Heart left ventricle (tissue), 16 donors: ENCODE data around the gene PCBD2. TPM values are rescaled to one million over a fixed set of nuclear protein-coding genes. Genes with fewer than 3 reads are reported as not detected.

Source experiments
- ATAC-seq, 4 donors: fragments of 200-7000 bp; cut with Tn5 transposase; one replicate each; pipeline ENCODE4 v1.9.1; 2020 to 2022; ENCODE audit warnings: moderate library complexity in 4 of 4, mild to moderate bottlenecking in 3 of 4, moderate number of reproducible peaks in 1 of 4
- DNase-seq, 5 donors: peaks; one replicate each; pipeline ENCODE4 v3.0.0-alpha.2; 2020
- H3K27ac ChIP-seq, 12 donors: fragments of 200-600 bp; sonication (generic) in 4 of 12; one replicate each; pipeline versions ENCODE4 v1.5.0 to v1.8.0; 2016 to 2022; ENCODE audit warnings: mild to moderate bottlenecking in 2 of 12
- H3K27me3 ChIP-seq, 9 donors: fragments of 200-600 bp; sonication (generic) in 2 of 9; one replicate each; pipeline versions ENCODE4 v1.5.1 to v1.8.0; 2016 to 2022; ENCODE audit warnings: mild to moderate bottlenecking in 3 of 9
- H3K36me3 ChIP-seq, 9 donors: fragments of 200-600 bp; sonication (generic) in 2 of 9; one replicate each; pipeline versions ENCODE4 v1.5.0 to v1.8.0; 2018 to 2022; ENCODE audit warnings: mild to moderate bottlenecking in 2 of 9
- H3K4me1 ChIP-seq, 12 donors: fragments of 200-600 bp; sonication (generic) in 4 of 12; one replicate each; pipeline versions ENCODE4 v1.5.0 to v1.8.0; 2016 to 2022; ENCODE audit warnings: mild to moderate bottlenecking in 3 of 12
- H3K4me3 ChIP-seq, 12 donors: fragments of 200-600 bp; sonication (generic) in 4 of 12; one replicate each; pipeline versions ENCODE4 v1.5.0 to v1.8.0; 2017 to 2022; ENCODE audit warnings: mild to moderate bottlenecking in 9 of 12, moderate library complexity in 4 of 12
- H3K9me3 ChIP-seq, 12 donors: fragments of 200-600 bp; sonication (generic) in 4 of 12; one replicate each; pipeline versions ENCODE4 v1.5.0 to v1.8.0; 2016 to 2022; ENCODE audit warnings: mild to moderate bottlenecking in 1 of 12
- POLR2A ChIP-seq, 2 donors: fragments of 450-650 bp; IDR thresholded peaks; one replicate each; pipeline ENCODE4 v1.6.1; 2017; ENCODE audit warnings: antibody characterized with exemption in 2 of 2, mild to moderate bottlenecking in 2 of 2, moderate library complexity in 2 of 2
- WGBS, 4 donors: extraction: QIAGEN DNeasy Blood & Tissue Kit in 2 of 4; methylation state at CpG; one replicate each; pipeline versions ENCODE4 v1.1.5 to v1.1.7; 2013 to 2018; 5-methylcytosine and 5-hydroxymethylcytosine counted together
- intact Hi-C, 10 donors: fragments of 100-400 bp; cut with DNase I; formaldehyde crosslinking; loops; one replicate each; pipeline versions ENCODE4 v1.11.1 to v1.14.2; 2022
- polyA plus RNA-seq, 2 donors: library from polyadenylated mRNA; stranded (reverse); fragments of 200-250 nt; gene quantifications; one replicate each; pipeline ENCODE4 v1.2.3, GENCODE V29; 2013
- total RNA-seq, 9 donors: library from RNA; depleted of rRNA in 2 of 9; stranded (reverse); fragments of >200 nt in 2 of 9; fragmentation: NEBNext Ultra II Directional in 3 of 9; extraction: Animal tissue kit (Norgen Biotek cat#: 25700) in 3 of 9; gene quantifications; one replicate each; pipeline versions ENCODE4 v1.1.0 to v1.2.4, GENCODE V29; 2016 to 2023
- TF ChIP-seq, protein P1 (sequence below), 12 donors: fragments of 200-600 bp; sonication (generic) in 4 of 12; IDR thresholded peaks; one replicate each; pipeline versions ENCODE4 v1.5.0 to v1.8.0; 2018 to 2022; ENCODE audit warnings: antibody characterized with exemption in 12 of 12, mild to moderate bottlenecking in 5 of 12
- donor health status: ischemic (EF 13 %, LVEDD 7.1; RV severe dilation, severe dysfunction).
- donor health status: healthy with polysubstance abuse.
- donor health status: DM: no; HTN: yes; CAD: no.
- donor health status: DM: no; HTN: no; CAD: no.
- donor health status: ischemic (EF 25% LVEDD 6.9; RV normal size, moderate dysfunction).
- donor health status: ischemic (EF 25% LVEDD 5.7; RV mildly dilated, moderate dysfunction).
- donor health status: healthy.
- donor health status: DM: yes; HTN: yes; CAD: no.
- donor health status: ischemic (EF 35%, LVEDD 5.7; RV mildly dilated, moderate dysfunction).
- donor health status: nonischemic (EF 11% LVEDD 7.7; RV severe dilation, severe dysfunction).
- donor health status: DM: yes; HTN: yes; CAD: no.
- donor health status: PGD.
- donor health status: ischemic (EF 29% LVEDD 5.4; RV normal size, mild dysfunction).
- donor health status: nonischemic (EF 23%, LVEDD 6.1; RV moderate dilation, normal function).

The PCBD2 gene
- total and polyA plus RNA-seq, 11 donors: 9.1 to 31.6 (median 19.7) TPM

DNA sequence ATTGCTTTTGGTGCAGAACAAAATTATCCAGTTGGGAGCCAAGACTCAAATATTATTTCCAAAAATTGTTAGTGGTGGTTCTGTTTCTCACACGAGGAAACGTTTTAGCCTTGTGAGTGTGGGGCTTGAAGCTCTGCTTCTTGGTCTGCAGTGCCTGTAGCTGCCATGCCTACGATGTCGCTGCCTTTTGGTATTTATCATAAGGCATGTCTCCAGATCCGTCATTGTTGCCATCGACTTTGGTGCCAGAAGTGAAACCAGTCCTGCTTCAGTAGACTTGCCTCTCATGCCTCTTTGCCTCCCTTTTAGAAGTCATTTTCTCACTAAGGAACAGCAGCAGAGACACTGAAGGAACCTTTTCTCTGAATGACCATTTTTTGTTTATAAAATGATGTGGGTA, 33.1 kb downstream of the PCBD2 start:
- Histone ChIP-seq H3K4me3 (no peak overlapping the region), H3K9me3 (no peaks in the 10 kb centered on the region), H3K4me1 (no peaks in the 10 kb centered on the region), H3K27me3 (no peaks in the 10 kb centered on the region), H3K27ac (no peak overlapping the region), H3K36me3 (peaks cover 0 to 47% (median 26%) of the 10 kb centered on the region in 9 donors)
- intact Hi-C loops: no loop called here
- 81 to 89% (median 86%) methylated on average over 6 of the region's 6 CpGs for WGBS, 4 donors
- no peak for DNase-seq
- no peak for ATAC-seq
- TF ChIP-seq, protein P1, sequence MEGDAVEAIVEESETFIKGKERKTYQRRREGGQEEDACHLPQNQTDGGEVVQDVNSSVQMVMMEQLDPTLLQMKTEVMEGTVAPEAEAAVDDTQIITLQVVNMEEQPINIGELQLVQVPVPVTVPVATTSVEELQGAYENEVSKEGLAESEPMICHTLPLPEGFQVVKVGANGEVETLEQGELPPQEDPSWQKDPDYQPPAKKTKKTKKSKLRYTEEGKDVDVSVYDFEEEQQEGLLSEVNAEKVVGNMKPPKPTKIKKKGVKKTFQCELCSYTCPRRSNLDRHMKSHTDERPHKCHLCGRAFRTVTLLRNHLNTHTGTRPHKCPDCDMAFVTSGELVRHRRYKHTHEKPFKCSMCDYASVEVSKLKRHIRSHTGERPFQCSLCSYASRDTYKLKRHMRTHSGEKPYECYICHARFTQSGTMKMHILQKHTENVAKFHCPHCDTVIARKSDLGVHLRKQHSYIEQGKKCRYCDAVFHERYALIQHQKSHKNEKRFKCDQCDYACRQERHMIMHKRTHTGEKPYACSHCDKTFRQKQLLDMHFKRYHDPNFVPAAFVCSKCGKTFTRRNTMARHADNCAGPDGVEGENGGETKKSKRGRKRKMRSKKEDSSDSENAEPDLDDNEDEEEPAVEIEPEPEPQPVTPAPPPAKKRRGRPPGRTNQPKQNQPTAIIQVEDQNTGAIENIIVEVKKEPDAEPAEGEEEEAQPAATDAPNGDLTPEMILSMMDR (IDR thresholded peaks at IDR 0.05): no peak
- no peak for TF ChIP-seq POLR2A (IDR thresholded peaks at IDR 0.05)

DNA sequence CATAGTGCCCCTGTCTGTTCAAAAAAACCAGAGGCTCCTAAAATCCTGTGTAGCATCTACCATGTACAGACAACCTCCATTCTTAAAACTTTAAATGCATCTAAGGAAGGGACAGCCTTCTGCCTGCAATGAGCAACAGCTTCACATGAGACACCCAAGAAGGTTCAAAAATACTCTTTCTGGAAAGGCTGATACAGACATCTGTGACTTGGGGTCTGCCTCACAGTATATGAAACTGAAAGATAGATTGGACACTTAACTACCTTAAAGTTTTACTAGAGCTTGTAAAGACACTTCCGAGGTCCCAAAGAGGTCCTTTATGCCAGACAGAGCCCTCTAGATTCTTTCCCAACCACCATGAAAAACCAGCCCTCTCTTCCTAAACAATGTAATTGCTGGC, 34.6 kb downstream of the PCBD2 start:
- Histone ChIP-seq H3K27ac (no peak overlapping the region), H3K9me3 (no peaks in the 10 kb centered on the region), H3K36me3 (peaks cover 0 to 36% (median 20%) of the 10 kb centered on the region in 9 donors), H3K27me3 (no peaks in the 10 kb centered on the region), H3K4me3 (no peak overlapping the region), H3K4me1 (no peaks in the 10 kb centered on the region)
- ATAC-seq: no peak
- no peak for DNase-seq
- intact Hi-C loops: no loop called here
- TF ChIP-seq, protein P1 (IDR thresholded peaks at IDR 0.05): no peak
- TF ChIP-seq POLR2A (IDR thresholded peaks at IDR 0.05): no peak
- WGBS, 4 donors: 91 to 100% (median 98%) methylated on average over 1 of the region's 1 CpG

DNA sequence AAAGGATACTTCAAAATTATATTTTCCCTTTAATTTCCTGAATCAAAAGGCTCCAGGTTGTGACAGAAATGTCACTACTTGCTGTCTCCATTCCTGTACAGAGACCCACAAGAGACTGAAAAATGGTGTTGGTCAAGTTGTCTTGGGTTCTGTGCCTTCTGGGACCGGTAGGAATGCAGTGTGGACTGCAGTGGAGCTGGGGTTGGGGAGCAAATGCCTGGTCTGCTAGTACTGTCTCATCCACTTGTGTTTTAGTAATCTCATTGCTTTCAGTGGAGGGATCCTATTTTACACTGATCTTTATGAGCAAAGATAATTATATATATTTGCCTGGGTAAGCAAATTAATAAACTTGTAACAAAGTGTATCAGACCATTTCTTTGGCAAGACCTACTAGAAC, 38.6 kb downstream of the PCBD2 start:
- ATAC-seq (no peak), DNase-seq (no peak)
- 69 to 81% (median 77%) methylated on average over 1 of the region's 1 CpG for WGBS, 4 donors
- TF ChIP-seq, protein P1 (IDR thresholded peaks at IDR 0.05): no peak
- TF ChIP-seq POLR2A (IDR thresholded peaks at IDR 0.05): no peak
- H3K27ac ChIP-seq: no peak overlapping the region
- no peaks in the 10 kb centered on the region for H3K9me3 ChIP-seq
- intact Hi-C loops: no loop called here
- no peaks in the 10 kb centered on the region for H3K27me3 ChIP-seq
- H3K36me3 ChIP-seq: peaks cover 0 to 15% (median 3%) of the 10 kb centered on the region in 9 donors
- no peak overlapping the region for H3K4me3 ChIP-seq
- H3K4me1 ChIP-seq: peaks cover 0 to 2% (median 0%) of the 10 kb centered on the region in 12 donors

DNA sequence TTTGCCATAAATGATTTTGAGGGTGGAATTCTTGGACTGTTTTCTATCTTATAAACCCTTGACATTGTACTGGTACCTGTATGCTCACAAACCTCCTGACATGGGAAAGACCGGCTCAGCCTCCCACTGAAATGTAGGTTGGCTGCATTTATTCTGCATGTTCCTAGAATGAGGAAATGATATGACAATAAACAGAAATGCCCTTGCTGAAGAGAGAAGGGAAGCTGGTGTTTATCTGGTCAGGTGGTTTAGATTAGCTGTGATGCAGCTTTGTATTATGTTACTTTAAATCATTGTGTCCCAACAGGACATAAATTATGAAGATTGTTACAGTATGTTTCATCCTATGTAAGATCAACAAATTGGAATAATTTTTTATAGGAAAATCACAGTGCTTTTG, 39.7 kb downstream of the PCBD2 start:
- 48 to 60% (median 48%) methylated on average over 1 of the region's 1 CpG for WGBS, 4 donors
- H3K9me3 ChIP-seq: no peaks in the 10 kb centered on the region
- no peaks in the 10 kb centered on the region for H3K27me3 ChIP-seq
- intact Hi-C loops: no loop called here
- no peak overlapping the region for H3K27ac ChIP-seq
- no peak for DNase-seq
- peaks cover 0 to 13% (median 8%) of the 10 kb centered on the region in 12 donors for H3K4me1 ChIP-seq
- TF ChIP-seq POLR2A (IDR thresholded peaks at IDR 0.05): no peak
- TF ChIP-seq, protein P1 (IDR thresholded peaks at IDR 0.05): no peak
- H3K36me3 ChIP-seq: peaks cover 0 to 10% (median under 1%) of the 10 kb centered on the region in 9 donors
- ATAC-seq: no peak
- H3K4me3 ChIP-seq: no peak overlapping the region
